DOHH2 (cell line): ENCODE data around the gene MAPKAPK2.

Experiments used
- CTCF ChIP-seq: fragments of 200-600 bp; sonication (generic); IDR thresholded peaks from one replicate; pipeline ENCODE4 v1.5.1; 2014; ENCODE audit warnings: antibody characterized with exemption, mild to moderate bottlenecking, low read depth, low read length; ENCODE audit not compliant: poor library complexity, severe bottlenecking
- EZH2phosphoT487 ChIP-seq: fragments of 200-600 bp; sonication (generic); IDR thresholded peaks from 2 replicates; pipeline ENCODE4 v1.6.1; 2017; ENCODE audit warnings: borderline replicate concordance, mild to moderate bottlenecking, antibody characterized with exemption, low read length, moderate library complexity, mixed read lengths

DNA sequence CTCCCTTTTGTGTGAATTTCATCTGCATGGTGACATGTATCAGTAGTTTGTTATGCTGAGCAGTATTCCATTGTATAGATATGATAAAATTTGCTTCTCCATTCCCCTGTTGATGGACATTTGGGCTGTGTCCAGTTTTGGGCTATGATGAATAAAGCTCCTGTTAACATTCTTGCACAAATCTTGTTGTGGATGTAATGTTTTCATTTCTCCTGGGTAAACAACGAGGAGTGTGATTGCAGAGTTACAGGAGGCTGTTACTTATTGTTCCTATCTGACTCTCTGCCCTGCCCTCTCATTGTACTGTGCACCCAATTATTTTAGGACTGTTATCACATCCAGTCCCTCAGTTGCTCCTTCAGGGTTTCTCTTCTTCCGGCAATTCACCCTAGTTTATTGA, 24.2 kb downstream of the MAPKAPK2 start:
- TF ChIP-seq CTCF (no peak), EZH2phosphoT487 (no peak)
